ENCODE data around the gene ALDH3A1. TPM values are rescaled to one million over a fixed set of nuclear protein-coding genes. Genes with fewer than 3 reads are reported as not detected.

ALDH3A1 gene
- total RNA-seq, 1 donor from 2014 or later, result 0.84 TPM

DNA sequence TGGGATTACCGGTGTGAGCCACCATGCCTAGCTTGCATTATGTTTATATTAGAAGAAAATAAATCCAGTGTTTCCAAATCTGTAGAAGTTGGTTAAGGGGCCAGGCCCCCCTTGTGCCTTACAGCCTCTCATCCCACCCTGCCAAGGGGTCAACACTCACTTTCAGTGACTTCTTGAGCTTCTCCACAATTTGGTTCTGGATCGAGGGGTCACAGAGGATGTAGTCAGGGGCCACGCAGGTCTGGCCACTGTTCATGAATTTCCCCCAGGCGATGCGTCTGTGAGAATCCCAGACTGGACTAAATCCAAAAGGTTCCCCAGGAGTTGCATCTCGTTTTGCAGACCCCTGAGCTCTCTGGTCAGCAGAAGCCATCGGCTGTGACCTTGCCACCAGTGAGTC lies 7.2 kb downstream of the ALDH3A1 start:
- DNase-seq (ENCODE audit: low read depth), result no peak
- H3K27me3 ChIP-seq (ENCODE audit: control insufficient read depth, insufficient read depth, low read length), result peaks cover 4% of the 10 kb centered on the region
- H3K36me3 ChIP-seq (ENCODE audit: control insufficient read depth, insufficient read depth, low read length), result no peaks in the 10 kb centered on the region
- TF ChIP-seq, protein P1, sequence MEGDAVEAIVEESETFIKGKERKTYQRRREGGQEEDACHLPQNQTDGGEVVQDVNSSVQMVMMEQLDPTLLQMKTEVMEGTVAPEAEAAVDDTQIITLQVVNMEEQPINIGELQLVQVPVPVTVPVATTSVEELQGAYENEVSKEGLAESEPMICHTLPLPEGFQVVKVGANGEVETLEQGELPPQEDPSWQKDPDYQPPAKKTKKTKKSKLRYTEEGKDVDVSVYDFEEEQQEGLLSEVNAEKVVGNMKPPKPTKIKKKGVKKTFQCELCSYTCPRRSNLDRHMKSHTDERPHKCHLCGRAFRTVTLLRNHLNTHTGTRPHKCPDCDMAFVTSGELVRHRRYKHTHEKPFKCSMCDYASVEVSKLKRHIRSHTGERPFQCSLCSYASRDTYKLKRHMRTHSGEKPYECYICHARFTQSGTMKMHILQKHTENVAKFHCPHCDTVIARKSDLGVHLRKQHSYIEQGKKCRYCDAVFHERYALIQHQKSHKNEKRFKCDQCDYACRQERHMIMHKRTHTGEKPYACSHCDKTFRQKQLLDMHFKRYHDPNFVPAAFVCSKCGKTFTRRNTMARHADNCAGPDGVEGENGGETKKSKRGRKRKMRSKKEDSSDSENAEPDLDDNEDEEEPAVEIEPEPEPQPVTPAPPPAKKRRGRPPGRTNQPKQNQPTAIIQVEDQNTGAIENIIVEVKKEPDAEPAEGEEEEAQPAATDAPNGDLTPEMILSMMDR (IDR thresholded peaks at IDR 0.05; ENCODE audit: insufficient read depth, low read length, poor library complexity, severe bottlenecking), result no peak
- no peak overlapping the region for H3K4me3 ChIP-seq (ENCODE audit: low read depth, low read length)

DNA sequence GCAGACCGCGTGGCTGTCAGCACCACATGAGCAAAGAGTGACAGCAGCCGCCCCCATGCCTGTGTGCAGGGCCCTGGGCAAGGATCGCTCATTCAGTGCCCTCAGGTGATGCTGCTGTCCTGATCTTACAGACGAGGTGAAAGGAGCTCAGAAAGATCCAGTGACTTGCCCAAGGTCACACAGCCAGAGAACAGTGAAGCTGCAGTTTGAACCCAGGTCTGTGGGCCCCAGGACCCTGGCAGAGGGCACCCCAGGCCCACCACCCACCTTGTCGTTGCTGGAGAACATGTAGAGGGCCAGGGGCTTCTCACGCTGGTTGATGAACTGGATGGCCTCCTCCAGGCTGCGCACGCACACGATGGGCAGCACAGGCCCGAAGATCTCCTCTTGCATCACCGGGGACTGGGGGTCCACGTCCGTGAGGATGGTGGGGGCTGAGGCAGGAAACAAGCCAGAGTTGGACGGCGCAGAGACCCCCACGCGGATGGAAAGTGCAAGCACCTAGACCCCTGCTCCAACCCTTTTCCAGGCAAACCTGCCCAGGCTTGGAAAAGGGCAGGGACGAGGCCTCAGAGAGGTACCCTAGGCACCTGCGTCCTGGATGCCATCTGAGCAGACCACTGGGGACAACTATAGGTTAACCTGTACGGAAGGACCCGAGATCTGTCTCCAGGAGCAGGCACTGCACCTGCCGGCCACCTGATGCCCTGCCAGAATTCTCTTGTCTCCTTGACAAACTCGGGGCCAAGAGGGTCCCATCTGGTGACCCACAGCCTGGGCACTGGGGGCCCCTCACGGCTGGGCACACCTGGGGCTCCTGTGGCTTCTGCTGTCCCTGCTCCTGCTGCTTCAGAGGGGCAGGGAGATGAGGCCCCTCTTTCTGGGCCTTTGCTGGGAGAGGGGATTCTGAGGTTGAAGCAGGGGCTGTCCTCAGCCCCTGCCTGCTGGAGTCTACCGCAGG lies 8.6 kb downstream of the ALDH3A1 start:
- TF ChIP-seq, protein P1 (IDR thresholded peaks at IDR 0.05; ENCODE audit: insufficient read depth, low read length, poor library complexity, severe bottlenecking), result no peak
- Histone ChIP-seq H3K36me3 (ENCODE audit: control insufficient read depth, insufficient read depth, low read length) (no peaks in the 10 kb centered on the region), H3K27me3 (ENCODE audit: control insufficient read depth, insufficient read depth, low read length) (peaks cover 4% of the 10 kb centered on the region), H3K4me3 (ENCODE audit: low read depth, low read length) (no peak overlapping the region)
- no peak for DNase-seq (ENCODE audit: low read depth)

DNA sequence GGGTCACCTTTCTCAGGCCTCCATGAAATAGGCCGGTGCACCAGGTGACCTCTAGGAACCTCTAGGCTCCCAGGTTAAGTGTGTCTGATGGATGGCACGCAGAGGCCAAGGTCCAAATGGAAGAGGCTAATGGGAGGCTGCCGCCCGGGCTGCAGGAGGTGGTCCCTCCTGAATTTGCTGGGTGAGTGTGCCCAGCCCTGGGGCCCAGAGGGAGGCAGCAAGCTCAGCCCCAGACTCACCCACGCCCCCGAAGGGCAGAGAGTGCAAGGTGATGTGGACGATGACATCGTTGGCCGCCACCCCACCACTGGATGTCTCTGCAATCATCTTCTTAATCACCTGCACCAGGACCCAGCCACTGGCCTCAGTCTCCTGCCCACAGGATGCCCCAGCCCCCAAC lies 9.3 kb downstream of the ALDH3A1 start:
- no peak for DNase-seq (ENCODE audit: low read depth)
- peaks cover 4% of the 10 kb centered on the region for H3K27me3 ChIP-seq (ENCODE audit: control insufficient read depth, insufficient read depth, low read length)
- H3K36me3 ChIP-seq (ENCODE audit: control insufficient read depth, insufficient read depth, low read length), result no peaks in the 10 kb centered on the region
- TF ChIP-seq, protein P1 (IDR thresholded peaks at IDR 0.05; ENCODE audit: insufficient read depth, low read length, poor library complexity, severe bottlenecking), result no peak
- no peak overlapping the region for H3K4me3 ChIP-seq (ENCODE audit: low read depth, low read length)

GRCh38 chr17:19738073-19738449 lies 10.0 kb downstream of the ALDH3A1 start:
- TF ChIP-seq, protein P1 (IDR thresholded peaks at IDR 0.05; ENCODE audit: insufficient read depth, low read length, poor library complexity, severe bottlenecking), result no peak
- Histone ChIP-seq H3K36me3 (ENCODE audit: control insufficient read depth, insufficient read depth, low read length) (no peaks in the 10 kb centered on the region), H3K4me3 (ENCODE audit: low read depth, low read length) (no peak overlapping the region), H3K27me3 (ENCODE audit: control insufficient read depth, insufficient read depth, low read length) (peaks cover 4% of the 10 kb centered on the region)
- DNase-seq (ENCODE audit: low read depth), result no peak

DNA sequence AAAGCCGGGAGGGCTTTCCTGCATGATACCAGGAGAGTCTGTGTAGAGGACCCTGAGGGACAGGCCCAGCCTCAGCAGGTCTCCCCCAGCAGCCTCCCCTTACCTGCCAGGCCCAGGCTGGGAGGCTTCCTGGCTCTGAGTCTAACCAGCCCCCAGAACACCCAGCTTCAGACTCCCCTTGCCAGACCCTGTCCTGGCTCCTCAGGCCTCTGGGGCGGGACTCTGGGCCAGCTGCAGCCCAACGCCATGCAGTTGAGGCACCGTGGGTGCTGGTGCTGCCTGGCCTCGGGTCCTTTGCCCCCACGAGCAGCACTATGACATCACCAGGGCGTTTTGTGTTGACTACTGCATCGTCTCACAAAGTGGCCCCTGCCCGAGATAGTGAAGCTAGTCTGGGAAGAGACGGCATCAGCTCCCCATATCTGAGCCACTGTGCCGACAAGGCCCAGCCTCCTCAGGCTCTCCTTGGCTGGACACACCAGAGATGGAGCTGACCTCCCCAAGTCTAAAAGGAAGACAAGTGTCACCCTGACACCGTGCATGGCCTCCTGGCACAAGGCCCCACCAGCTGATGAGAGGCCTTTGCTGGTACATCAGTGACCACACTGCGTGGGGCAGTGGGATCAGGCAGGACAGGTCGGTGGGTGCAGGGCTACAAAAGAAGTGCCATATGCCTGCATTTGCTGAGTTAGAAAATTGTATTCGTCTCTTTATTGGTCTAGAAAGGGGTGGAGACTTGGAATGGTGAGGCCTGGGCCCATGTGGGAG lies 10.6 kb downstream of the ALDH3A1 start:
- H3K27me3 ChIP-seq (ENCODE audit: control insufficient read depth, insufficient read depth, low read length), result peaks cover 3% of the 10 kb centered on the region
- TF ChIP-seq, protein P1 (IDR thresholded peaks at IDR 0.05; ENCODE audit: insufficient read depth, low read length, poor library complexity, severe bottlenecking), result no peak
- H3K36me3 ChIP-seq (ENCODE audit: control insufficient read depth, insufficient read depth, low read length), result no peaks in the 10 kb centered on the region
- DNase-seq (ENCODE audit: low read depth), result no peak
- H3K4me3 ChIP-seq (ENCODE audit: low read depth, low read length), result no peak overlapping the region
